Adrenal gland (tissue), 12 donors: ENCODE results near the gene TENM4. TPM values are rescaled to one million over a fixed set of nuclear protein-coding genes. Genes with fewer than 3 reads are reported as not detected.
A peak's percentile ranks its signal among the peaks of the same experiment; 100 is the strongest.

ENCODE experiments used
- DNase-seq, 7 donors: peaks; one replicate each; pipeline ENCODE4 v3.0.0-alpha.2; 2019 to 2020
- H3K27ac ChIP-seq, 5 donors: fragments of 200-600 bp; sonication (generic) in 4 of 5; 1 replicate in 3 of 5; 2 replicates in 2 of 5; pipeline versions ENCODE4 v1.5.1 to v1.8.0; 2016 to 2020; ENCODE audit warnings: mild to moderate bottlenecking in 1 of 5
- H3K27me3 ChIP-seq: fragments of 200-600 bp; 2 replicates; pipeline ENCODE4 v1.8.0; 2021
- H3K36me3 ChIP-seq, 2 donors: fragments of 200-600 bp; replicated peaks in 1 of 2; 1 replicate in 1 of 2; 2 replicates in 1 of 2; pipeline versions ENCODE4 v1.5.1 to v1.8.0; 2018 to 2022
- H3K4me1 ChIP-seq, 2 donors: fragments of 200-600 bp; replicated peaks in 1 of 2; 1 replicate in 1 of 2; 2 replicates in 1 of 2; pipeline versions ENCODE4 v1.5.1 to v1.8.0; 2018 to 2021
- H3K4me3 ChIP-seq, 4 donors: fragments of 200-600 bp; sonication (generic) in 3 of 4; one replicate each; pipeline ENCODE4 v1.5.1; 2016 to 2018
- H3K9me3 ChIP-seq, 3 donors: fragments of 200-600 bp; sonication (generic) in 1 of 3; replicated peaks in 1 of 3; 1 replicate in 2 of 3; 2 replicates in 1 of 3; pipeline versions ENCODE4 v1.5.1 to v1.8.0; 2016 to 2021
- POLR2A ChIP-seq, 2 donors: fragments of 450-650 bp; IDR thresholded peaks; one replicate each; pipeline ENCODE4 v1.6.1; 2017; ENCODE audit warnings: antibody characterized with exemption in 2 of 2, mild to moderate bottlenecking in 2 of 2, moderate library complexity in 1 of 2
- WGBS, 4 donors: extraction: QIAGEN DNeasy Blood & Tissue Kit in 2 of 4; methylation state at CpG; one replicate each; pipeline versions ENCODE4 v1.1.5 to v1.1.7; 2013 to 2017; 5-methylcytosine and 5-hydroxymethylcytosine counted together
- intact Hi-C, 2 donors: fragments of 100-400 bp; cut with DNase I; formaldehyde crosslinking; loops; one replicate each; pipeline versions ENCODE4 v1.14.1 to v1.15.0; 2022 to 2023
- polyA plus RNA-seq, 3 donors: library from polyadenylated mRNA; stranded (reverse); fragments of 200-250 nt in 2 of 3; fragments of 350-450 nt in 1 of 3; fragmentation: Illumina TruSeq in 1 of 3; extraction: RNeasy Lipid Tissue Mini Kit (QIAGEN cat#74804) in 1 of 3; gene quantifications; one replicate each; pipeline ENCODE4 v1.2.3, GENCODE V29; 2013 to 2014
- total RNA-seq, 9 donors: library from RNA; depleted of rRNA in 4 of 9; stranded (reverse); fragments of >200 nt in 4 of 9; fragments of 120-200 nt in 1 of 9; fragmentation: NEBNext Ultra II Directional in 1 of 9; extraction: Animal tissue kit (Norgen Biotek cat#: 25700) in 1 of 9; gene quantifications; one replicate each; pipeline versions ENCODE4 v1.1.0 to v1.2.4, GENCODE V29; 2013 to 2023
- TF ChIP-seq, protein P1 (sequence below), 6 experiments: fragments of 450-650 bp in 4 of 6; fragments of 200-600 bp in 2 of 6; sonication (generic) in 1 of 6; IDR thresholded peaks; 1 replicate in 5 of 6; 2 replicates in 1 of 6; pipeline versions ENCODE4 v1.5.1 to v1.8.0; 2016 to 2021; ENCODE audit warnings: antibody characterized with exemption in 6 of 6, mild to moderate bottlenecking in 2 of 6, moderate library complexity in 1 of 6
- donor health status: healthy with polysubstance abuse.
- donor health status: Bipolar disorder and iron deficiency.
- donor health status: DM: yes; HTN: yes; CAD: no.
- donor health status: DM: no; HTN: no; CAD: no.
- donor health status: DM: no; HTN: no; CAD: no.
- donor health status: DM: yes; HTN: yes; CAD: no.

Gene TENM4
- total and polyA plus RNA-seq, 12 donors, result 0.74 to 24.9 (median 6.7) TPM

DNA sequence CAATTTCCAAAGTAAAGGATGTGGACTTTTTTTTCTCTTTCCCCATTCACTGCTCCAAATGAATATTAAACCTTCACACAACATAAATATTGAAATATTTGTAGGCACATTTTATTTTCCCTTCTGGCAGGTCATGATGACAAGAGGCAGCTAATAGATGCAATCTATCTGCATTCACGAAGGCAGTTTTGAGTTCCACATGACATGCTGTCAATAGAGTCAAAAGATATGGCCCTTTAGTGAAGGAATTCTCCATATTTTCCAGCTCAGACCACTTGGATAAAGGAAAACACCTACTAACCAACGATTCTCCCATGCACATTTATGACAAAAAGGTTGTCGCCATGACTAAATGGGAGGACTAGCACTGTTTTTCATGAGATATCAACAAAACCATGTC is 37.9 kb downstream of the TENM4 start:
- Histone ChIP-seq H3K36me3 (no peaks in the 10 kb centered on the region), H3K4me3 (no peak overlapping the region), H3K27me3 (no peaks in the 10 kb centered on the region), H3K9me3 (no peaks in the 10 kb centered on the region), H3K27ac (no peak overlapping the region), H3K4me1 (peaks cover 0 to 8% of the 10 kb centered on the region in 2 donors)
- TF ChIP-seq, protein P1, sequence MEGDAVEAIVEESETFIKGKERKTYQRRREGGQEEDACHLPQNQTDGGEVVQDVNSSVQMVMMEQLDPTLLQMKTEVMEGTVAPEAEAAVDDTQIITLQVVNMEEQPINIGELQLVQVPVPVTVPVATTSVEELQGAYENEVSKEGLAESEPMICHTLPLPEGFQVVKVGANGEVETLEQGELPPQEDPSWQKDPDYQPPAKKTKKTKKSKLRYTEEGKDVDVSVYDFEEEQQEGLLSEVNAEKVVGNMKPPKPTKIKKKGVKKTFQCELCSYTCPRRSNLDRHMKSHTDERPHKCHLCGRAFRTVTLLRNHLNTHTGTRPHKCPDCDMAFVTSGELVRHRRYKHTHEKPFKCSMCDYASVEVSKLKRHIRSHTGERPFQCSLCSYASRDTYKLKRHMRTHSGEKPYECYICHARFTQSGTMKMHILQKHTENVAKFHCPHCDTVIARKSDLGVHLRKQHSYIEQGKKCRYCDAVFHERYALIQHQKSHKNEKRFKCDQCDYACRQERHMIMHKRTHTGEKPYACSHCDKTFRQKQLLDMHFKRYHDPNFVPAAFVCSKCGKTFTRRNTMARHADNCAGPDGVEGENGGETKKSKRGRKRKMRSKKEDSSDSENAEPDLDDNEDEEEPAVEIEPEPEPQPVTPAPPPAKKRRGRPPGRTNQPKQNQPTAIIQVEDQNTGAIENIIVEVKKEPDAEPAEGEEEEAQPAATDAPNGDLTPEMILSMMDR (IDR thresholded peaks at IDR 0.05), result no peak
- TF ChIP-seq POLR2A (IDR thresholded peaks at IDR 0.05), result no peak
- 83 to 90% (median 89%) methylated on average over 3 of the region's 3 CpGs for WGBS, 4 donors
- intact Hi-C loops, result no loop called here
- DNase-seq, result no peak

DNA sequence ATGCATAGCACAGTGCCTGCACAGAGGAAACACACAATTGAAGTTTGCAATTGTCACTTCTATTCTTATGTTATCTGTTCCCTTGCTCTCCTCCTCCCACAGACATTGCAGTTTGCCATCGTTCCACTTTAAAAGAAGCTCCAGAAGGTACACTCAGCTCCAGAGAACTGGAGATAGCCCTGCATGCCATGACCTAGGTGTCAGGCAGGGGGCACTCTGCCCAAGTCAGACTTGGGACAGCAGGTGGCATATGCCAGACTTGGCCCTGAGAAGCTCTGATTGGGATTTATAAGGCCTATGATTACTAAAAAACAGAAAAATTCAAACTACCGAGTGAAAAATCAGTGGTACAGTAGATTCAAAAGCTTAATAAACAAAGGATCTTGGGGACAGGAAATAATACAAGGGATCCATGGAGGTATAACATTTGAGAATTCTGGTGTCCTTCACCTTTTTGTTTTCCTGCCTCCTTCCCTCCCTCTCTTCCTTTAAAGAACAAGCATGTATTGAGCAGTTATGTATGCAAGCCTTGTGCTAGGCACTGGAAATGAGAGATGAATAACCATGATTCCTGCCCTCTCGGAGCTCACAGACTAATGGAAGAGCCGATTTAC is 40.0 kb downstream of the TENM4 start:
- Histone ChIP-seq H3K4me1 (peaks cover 0 to 8% of the 10 kb centered on the region in 2 donors), H3K9me3 (no peaks in the 10 kb centered on the region), H3K36me3 (no peaks in the 10 kb centered on the region), H3K27me3 (no peaks in the 10 kb centered on the region), H3K4me3 (no peak overlapping the region), H3K27ac (no peak overlapping the region)
- TF ChIP-seq POLR2A (IDR thresholded peaks at IDR 0.05), result no peak
- TF ChIP-seq, protein P1 (IDR thresholded peaks at IDR 0.05), result peak; percentile 63 to 87 (median 80)
- intact Hi-C loops, result loop anchor here in 1 of 2 donors (2.0 kb wide), 1 partner anchor 92 kb away; no protein-coding TSS in a partner anchor
- WGBS, 4 donors, result 57 to 69% (median 63%) methylated on average over 4 of the region's 4 CpGs
- DNase-seq, result peak; percentile 72 to 88 (median 80)

DNA sequence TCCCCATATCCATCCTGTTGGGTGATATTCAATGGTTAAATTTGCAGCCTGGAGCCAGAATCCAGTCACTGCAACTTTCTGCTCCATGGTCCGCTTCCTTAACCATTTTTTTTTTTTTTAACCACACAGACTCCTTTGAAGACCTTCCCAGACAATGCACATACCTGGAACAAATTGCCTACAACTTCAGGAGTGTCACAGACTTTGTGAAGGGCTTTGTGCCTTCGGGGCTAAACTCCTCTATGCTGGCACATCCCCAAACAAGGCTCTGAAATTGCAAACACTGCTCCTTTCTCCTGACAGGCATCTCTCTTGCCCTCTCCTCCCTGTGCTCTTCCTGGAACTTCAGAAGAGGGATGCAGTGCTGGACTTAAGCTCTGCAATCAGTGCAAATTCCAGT is 40.6 kb downstream of the TENM4 start:
- TF ChIP-seq, protein P1 (IDR thresholded peaks at IDR 0.05), result no peak
- no peak for TF ChIP-seq POLR2A (IDR thresholded peaks at IDR 0.05)
- DNase-seq, result no peak
- Histone ChIP-seq H3K27me3 (no peaks in the 10 kb centered on the region), H3K27ac (no peak overlapping the region), H3K9me3 (no peaks in the 10 kb centered on the region), H3K4me3 (no peak overlapping the region), H3K36me3 (no peaks in the 10 kb centered on the region), H3K4me1 (peaks cover 0 to 8% of the 10 kb centered on the region in 2 donors)
- WGBS, 4 donors, result 53 to 63% (median 58%) methylated on average over 2 of the region's 2 CpGs
- intact Hi-C loops, result loop anchor here in 1 of 2 donors (2.0 kb wide), 1 partner anchor 93 kb away; no protein-coding TSS in a partner anchor

DNA sequence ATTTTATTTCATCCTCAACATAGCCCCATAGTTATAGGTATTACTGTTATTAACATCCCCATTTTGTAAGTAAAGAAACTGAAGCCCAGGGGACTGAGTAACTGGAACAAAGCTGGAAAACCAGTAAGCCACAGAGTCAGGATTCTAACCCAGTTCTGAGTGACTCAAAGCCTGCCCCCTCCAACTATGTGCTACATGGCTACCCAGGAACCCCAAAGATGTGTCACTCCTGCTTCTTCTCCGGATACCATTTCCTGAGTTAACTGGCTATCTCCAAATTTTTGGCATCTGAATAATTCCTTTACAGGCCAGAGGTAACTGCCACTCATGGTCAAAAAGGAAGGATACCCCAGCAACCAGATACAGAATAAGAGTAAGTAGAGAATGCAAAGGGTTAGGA is 43.6 kb downstream of the TENM4 start:
- WGBS, 4 donors, result 80 to 93% (median 87%) methylated on average over 1 of the region's 1 CpG
- Histone ChIP-seq H3K4me3 (no peak overlapping the region), H3K4me1 (no peaks in the 10 kb centered on the region), H3K27me3 (no peaks in the 10 kb centered on the region), H3K27ac (no peak overlapping the region), H3K9me3 (no peaks in the 10 kb centered on the region), H3K36me3 (no peaks in the 10 kb centered on the region)
- TF ChIP-seq, protein P1 (IDR thresholded peaks at IDR 0.05), result no peak
- no peak for TF ChIP-seq POLR2A (IDR thresholded peaks at IDR 0.05)
- intact Hi-C loops, result no loop called here
- DNase-seq, result no peak
